HepG2 (cell line): ENCODE data around the gene TLCD5. TPM values are rescaled to one million over a fixed set of nuclear protein-coding genes. Genes with fewer than 3 reads are reported as not detected.

Source experiments
- CHD2 ChIP-seq: IDR thresholded peaks from 2 replicates; pipeline ENCODE4 v1.6.1; 2011; ENCODE audit warnings: low read depth, low read length, improper control_type of control experiment
- CHD4 ChIP-seq: fragments of 200-600 bp; sonication (generic); IDR thresholded peaks from 2 replicates; pipeline ENCODE4 v1.7.0; 2017; ENCODE audit warnings: mild to moderate bottlenecking, low read length, borderline replicate concordance
- DPF2 ChIP-seq: sonication (generic); formaldehyde crosslinking; IDR thresholded peaks from 2 replicates; pipeline ENCODE4 v1.4.0; 2020; ENCODE audit warnings: mild to moderate bottlenecking, low read depth, missing genetic modification reagents, borderline replicate concordance
- EEA1 ChIP-seq: sonication (generic); formaldehyde crosslinking; IDR thresholded peaks from 2 replicates; pipeline ENCODE4 v1.5.1; 2020; ENCODE audit warnings: mild to moderate bottlenecking, missing genetic modification reagents, borderline replicate concordance
- FOSL2 ChIP-seq: sonication (generic); formaldehyde crosslinking; IDR thresholded peaks from 2 replicates; pipeline ENCODE4 v1.4.0; 2020; ENCODE audit warnings: missing genetic modification reagents
- GZF1 ChIP-seq: sonication (generic); formaldehyde crosslinking; IDR thresholded peaks from 2 replicates; pipeline ENCODE4 v1.5.1; 2020; ENCODE audit warnings: mild to moderate bottlenecking, missing genetic modification reagents
- HOXA3 ChIP-seq: sonication (generic); formaldehyde crosslinking; IDR thresholded peaks from 2 replicates; pipeline ENCODE4 v1.5.0; 2020; ENCODE audit warnings: missing genetic modification reagents
- IRF2 ChIP-seq: IDR thresholded peaks from 2 replicates; pipeline ENCODE4 v1.6.1; 2018; ENCODE audit warnings: missing genetic modification reagents, missing compliant biosample characterization
- IRX3 ChIP-seq: sonication (generic); formaldehyde crosslinking; IDR thresholded peaks from 2 replicates; pipeline ENCODE4 v1.8.1; 2023; ENCODE audit warnings: mild to moderate bottlenecking, low read depth, missing genetic modification reagents, borderline replicate concordance
- KAT8 ChIP-seq: IDR thresholded peaks from 2 replicates; pipeline ENCODE4 v1.6.1; 2016; ENCODE audit warnings: missing genetic modification reagents, missing compliant biosample characterization
- MAF1 ChIP-seq: sonication (generic); formaldehyde crosslinking; IDR thresholded peaks from 2 replicates; pipeline ENCODE4 v1.5.0; 2020; ENCODE audit warnings: missing genetic modification reagents, borderline replicate concordance
- MAZ ChIP-seq, 2 experiments: sonication (generic) in 1 of 2; formaldehyde crosslinking in 1 of 2; IDR thresholded peaks; 2 replicates each; pipeline versions ENCODE4 v1.5.0 to v1.6.1; 2012 to 2020; ENCODE audit warnings: low read depth in 2 of 2, mild to moderate bottlenecking in 2 of 2, borderline replicate concordance in 1 of 2, improper control_type of control experiment in 1 of 2, low read length in 1 of 2, missing genetic modification reagents in 1 of 2, moderate library complexity in 1 of 2
- MTA3 ChIP-seq: sonication (generic); formaldehyde crosslinking; IDR thresholded peaks from 2 replicates; pipeline ENCODE4 v1.4.0; 2020; ENCODE audit warnings: missing genetic modification reagents
- NFIB ChIP-seq: sonication (generic); formaldehyde crosslinking; IDR thresholded peaks from 2 replicates; pipeline ENCODE4 v1.9.0; 2021; ENCODE audit warnings: missing genetic modification reagents, mild to moderate bottlenecking, borderline replicate concordance
- NKX3-1 ChIP-seq: sonication (generic); formaldehyde crosslinking; IDR thresholded peaks from 2 replicates; pipeline ENCODE4 v1.5.0; 2020; ENCODE audit warnings: missing genetic modification reagents
- REL ChIP-seq: sonication (generic); formaldehyde crosslinking; conservative IDR thresholded peaks from 2 replicates; pipeline ENCODE4 v1.8.0; 2022; ENCODE audit warnings: mild to moderate bottlenecking, missing genetic modification reagents, moderate library complexity
- RFX5 ChIP-seq: IDR thresholded peaks from 2 replicates; pipeline ENCODE4 v1.6.1; 2011; ENCODE audit warnings: low read depth, low read length, improper control_type of control experiment
- SAFB2 ChIP-seq: sonication (generic); formaldehyde crosslinking; IDR thresholded peaks from 2 replicates; pipeline ENCODE4 v1.5.1; 2020; ENCODE audit warnings: missing genetic modification reagents, low read depth, mild to moderate bottlenecking, borderline replicate concordance
- SOX13 ChIP-seq, 3 experiments: fragments of 450-650 bp in 1 of 3; sonication (generic) in 1 of 3; formaldehyde crosslinking in 1 of 3; IDR thresholded peaks in 2 of 3; conservative IDR thresholded peaks in 1 of 3; 2 replicates each; pipeline versions ENCODE4 v1.5.0 to v1.6.1; 2016 to 2020; ENCODE audit warnings: antibody characterized with exemption in 1 of 3, mild to moderate bottlenecking in 1 of 3, missing compliant biosample characterization in 1 of 3, missing genetic modification reagents in 1 of 3, moderate library complexity in 1 of 3
- SOX5 ChIP-seq: IDR thresholded peaks from 2 replicates; pipeline ENCODE4 v1.6.1; 2016; ENCODE audit warnings: borderline replicate concordance
- SRSF1 ChIP-seq: fragments of 200-400 bp; formaldehyde crosslinking; optimal IDR thresholded peaks from 2 replicates; pipeline ENCODE3; 2017; ENCODE audit warnings: mild to moderate bottlenecking, low read depth, low read length, moderate library complexity
- THYN1 ChIP-seq: sonication (generic); formaldehyde crosslinking; IDR thresholded peaks from 2 replicates; pipeline ENCODE4 v1.8.1; 2023; ENCODE audit warnings: low read depth, mild to moderate bottlenecking, moderate library complexity, missing genetic modification reagents, borderline replicate concordance
- ZFAT ChIP-seq: sonication (generic); formaldehyde crosslinking; conservative IDR thresholded peaks from 2 replicates; pipeline ENCODE4 v1.8.1; 2023; ENCODE audit warnings: missing genetic modification reagents, inconsistent platforms
- ZNF513 ChIP-seq: sonication (generic); formaldehyde crosslinking; conservative IDR thresholded peaks from 2 replicates; pipeline ENCODE4 v1.5.0; 2020; ENCODE audit warnings: missing genetic modification reagents
- ZNF552 ChIP-seq: sonication (generic); formaldehyde crosslinking; IDR thresholded peaks from 2 replicates; pipeline ENCODE4 v1.9.0; 2022; ENCODE audit warnings: missing genetic modification reagents, mild to moderate bottlenecking, borderline replicate concordance
- ZNF619 ChIP-seq: sonication (generic); formaldehyde crosslinking; IDR thresholded peaks from 2 replicates; pipeline ENCODE4 v1.4.0; 2020; ENCODE audit warnings: mild to moderate bottlenecking, missing genetic modification reagents
- ZNF709 ChIP-seq: sonication (generic); formaldehyde crosslinking; IDR thresholded peaks from 2 replicates; pipeline ENCODE4 v1.5.0; 2020; ENCODE audit warnings: mild to moderate bottlenecking, missing genetic modification reagents
- polyA plus RNA-seq, 8 experiments: library from polyadenylated mRNA; depleted of rRNA in 3 of 8; stranded (reverse) in 7 of 8; unstranded in 1 of 8; fragments of >200 nt; fragmentation: Illumina TruSeq in 4 of 8; extraction: Trizol in 4 of 8; gene quantifications; 2 replicates each; pipeline versions ENCODE4 v1.2.1 to v1.2.3, GENCODE V29; 2011 to 2016; ENCODE audit warnings: low read depth in 4 of 8, missing spikeins in 1 of 8, mixed read lengths in 1 of 8; ENCODE audit not compliant: insufficient read depth in 1 of 8
- total RNA-seq, 5 experiments: library from RNA; depleted of rRNA; stranded (reverse); fragments of >200 nt; fragmentation: Illumina TruSeq; extraction: Trizol; gene quantifications; 2 replicates each; pipeline ENCODE4 v1.2.3, GENCODE V29; 2016; ENCODE audit warnings: low read depth in 1 of 5

Gene TLCD5
- total and polyA plus RNA-seq, 2 of the 13 experiments (the other 11 are each of a cell fraction or from before 2014, with no cell fraction given): 6.1 to 7.6 TPM

- no peak for TF ChIP-seq ZNF619 (CRISPR knock-in tag)
- no peak for TF ChIP-seq RFX5
- TF ChIP-seq CHD2: peak; percentile 91
- 0 out of 2 replicates have a peak, but pooled peaks have one; percentile 67 for TF ChIP-seq GZF1
- TF ChIP-seq ZNF709: no peak
- no peak for TF ChIP-seq EEA1 (CRISPR knock-in tag)
- peak; percentile 28; the same call in 1 of the 2 replicates for TF ChIP-seq SAFB2 (CRISPR knock-in tag)
- TF ChIP-seq HOXA3 (CRISPR knock-in tag): peak; percentile 69
- TF ChIP-seq SOX13 (IDR thresholded peaks at IDR 0.05): no peak
- TF ChIP-seq SOX13 (CRISPR knock-in tag; conservative IDR thresholded peaks at IDR 0.05 in 1 of 2, IDR thresholded peaks at IDR 0.05 in 1 of 2): peak in 1 of 2 experiments; percentile 65; a peak in 2 of 4 replicates
- TF ChIP-seq FOSL2 (CRISPR knock-in tag): peak; percentile 60; the same call in 1 of the 2 replicates
- no peak for TF ChIP-seq ZNF513
- TF ChIP-seq SRSF1: no peak
- TF ChIP-seq NFIB (CRISPR knock-in tag): no peak
- no peak for TF ChIP-seq ZFAT (CRISPR knock-in tag)
- peak; percentile 75 for TF ChIP-seq KAT8 (CRISPR knock-in tag)
- TF ChIP-seq NKX3-1 (CRISPR knock-in tag): no peak
- 0 out of 2 replicates have a peak, but pooled peaks have one; percentile 28 for TF ChIP-seq MAF1 (CRISPR knock-in tag)
- TF ChIP-seq ZNF552 (CRISPR knock-in tag): no peak; the same call in 1 of the 2 replicates
- TF ChIP-seq SOX5 (CRISPR knock-in tag): peak; percentile 31; the same call in 1 of the 2 replicates
- no peak for TF ChIP-seq DPF2 (CRISPR knock-in tag)
- no peak for TF ChIP-seq THYN1
- TF ChIP-seq IRX3 (CRISPR knock-in tag): peak; percentile 4; the same call in 1 of the 2 replicates
- TF ChIP-seq MTA3 (CRISPR knock-in tag): no peak
- TF ChIP-seq IRF2 (CRISPR knock-in tag): peak; percentile 81; the same call in 1 of the 2 replicates
- TF ChIP-seq REL (CRISPR knock-in tag): peak; percentile 93
- peak; percentile 97; the same call in 1 of the 2 replicates for TF ChIP-seq MAZ (IDR thresholded peaks at IDR 0.05; ENCODE audit: borderline replicate concordance, low read depth, low read length)
- peak; percentile 86 for TF ChIP-seq MAZ (CRISPR knock-in tag; IDR thresholded peaks at IDR 0.05; ENCODE audit: low read depth)
- no peak for TF ChIP-seq CHD4
Observed at GRCh38 chr11:120335908-120336640, 11.0 kb downstream of the TLCD5 start, which contains the start of gene ARHGEF12 (continued).
